DND-41 (cell line): ENCODE data around the gene BMP2.

Experiments used
- CTCF ChIP-seq: IDR thresholded peaks from 2 replicates; pipeline ENCODE4 v1.5.1; 2012; ENCODE audit warnings: borderline replicate concordance, low read length, moderate library complexity, mild to moderate bottlenecking; ENCODE audit not compliant: poor library complexity, severe bottlenecking; ENCODE audit errors: extremely low read depth
- EZH2 ChIP-seq: IDR thresholded peaks from 3 replicates; pipeline ENCODE4 v1.6.1; 2012; ENCODE audit warnings: borderline replicate concordance, low read depth, mild to moderate bottlenecking, moderate library complexity, low read length, inconsistent platforms; ENCODE audit not compliant: severe bottlenecking

- TF ChIP-seq CTCF (no peak), EZH2 (no peak)
Observed at GRCh38 chr20:6770786-6771100, 3.3 kb downstream of the BMP2 start.
